ENCODE results near the gene PRKCE. TPM values are rescaled to one million over a fixed set of nuclear protein-coding genes. Genes with fewer than 3 reads are reported as not detected.

Gene PRKCE
- total RNA-seq, 4 donors from 2014 or later = 5.9 to 21.2 (median 18.5) TPM

DNA sequence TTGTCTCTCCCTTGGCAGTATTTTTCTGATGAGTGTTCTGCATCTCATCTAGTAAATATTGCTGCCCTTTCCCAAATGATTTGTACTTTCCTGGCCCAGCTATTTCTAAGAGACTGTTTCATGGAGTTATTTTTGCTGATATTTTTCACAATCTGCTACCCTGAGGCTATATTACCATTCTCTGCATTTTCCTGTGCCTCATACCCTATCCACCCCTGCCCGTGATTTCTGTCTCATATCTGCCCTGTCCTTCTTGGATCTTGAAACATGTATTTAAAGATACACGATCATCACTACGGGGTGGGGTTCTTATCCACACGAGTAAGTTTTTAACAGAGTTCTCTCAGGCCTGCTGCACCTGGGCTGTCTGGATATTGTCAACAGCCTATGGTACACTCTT is 556.1 kb downstream of the PRKCE start:
- WGBS, 2 donors (ENCODE audit: low coverage in 1 of 2) = 83 to 97% methylated on average over 4 of the region's 4 CpGs
- Histone ChIP-seq H3K4me1 (no peaks in the 10 kb centered on the region), H3K27ac (no peak overlapping the region), H3K9me3 (peaks cover 0 to 14% (median 0%) of the 10 kb centered on the region in 3 donors), H3K4me3 (no peak overlapping the region), H3K36me3 (no peaks in the 10 kb centered on the region), H3K27me3 (no peaks in the 10 kb centered on the region)
- no peak for ATAC-seq
- no peak for TF ChIP-seq CTCF (IDR thresholded peaks at IDR 0.05)
- no peak for TF ChIP-seq POLR2AphosphoS5 (IDR thresholded peaks at IDR 0.05)
- no peak for TF ChIP-seq POLR2A (IDR thresholded peaks at IDR 0.05)
- TF ChIP-seq EP300 (IDR thresholded peaks at IDR 0.05) = no peak

DNA sequence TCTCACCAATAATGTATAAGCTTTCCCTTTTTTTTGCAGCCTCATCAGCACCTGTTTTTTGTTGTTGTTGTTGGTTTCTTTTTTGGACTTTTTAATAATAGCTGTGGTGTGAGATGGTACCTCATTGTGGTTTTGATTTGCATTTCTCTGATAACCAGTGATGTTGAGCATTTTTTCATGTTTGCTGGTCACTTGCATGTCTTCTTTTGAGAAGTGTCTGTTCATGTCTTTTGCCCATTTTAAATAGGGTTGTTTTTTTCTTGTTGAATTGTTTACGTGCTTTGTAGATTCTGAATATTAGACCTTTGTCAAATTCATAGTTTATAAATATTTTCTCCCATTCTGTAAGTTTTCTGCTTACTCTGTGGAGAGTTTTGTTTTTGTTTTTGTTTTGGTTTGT is 557.3 kb downstream of the PRKCE start:
- 92% methylated on average over 1 of the region's 1 CpG; no CpG with 5 or more reads in 1 of the 2 donors for WGBS, 2 donors (ENCODE audit: low coverage in 1 of 2)
- ATAC-seq = no peak
- no peak overlapping the region for H3K27ac ChIP-seq
- H3K4me1 ChIP-seq = no peaks in the 10 kb centered on the region
- H3K4me3 ChIP-seq = no peak overlapping the region
- no peaks in the 10 kb centered on the region for H3K36me3 ChIP-seq
- H3K9me3 ChIP-seq = peaks cover 0 to 14% (median 0%) of the 10 kb centered on the region in 3 donors
- TF ChIP-seq POLR2A (IDR thresholded peaks at IDR 0.05) (no peak), CTCF (IDR thresholded peaks at IDR 0.05) (no peak)
- H3K27me3 ChIP-seq = no peaks in the 10 kb centered on the region

DNA sequence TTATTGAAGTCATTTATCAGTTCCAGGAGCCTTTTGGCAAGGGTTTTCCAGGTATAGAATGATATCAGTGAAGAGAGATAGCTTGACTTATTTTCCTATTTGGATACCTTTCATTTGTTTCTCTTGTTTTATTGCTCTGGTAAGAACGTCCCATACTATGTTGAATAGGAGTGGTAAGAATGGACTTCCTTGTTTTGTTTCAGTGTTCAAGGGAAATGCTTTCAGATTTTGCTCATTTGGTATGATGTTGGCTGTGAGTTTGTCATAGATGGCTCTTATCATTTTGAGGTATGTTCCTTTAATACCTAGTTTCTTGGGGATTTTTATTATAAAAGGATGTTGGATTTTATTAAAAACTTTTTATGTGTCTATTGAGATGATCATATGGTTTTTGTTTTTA is 558.6 kb downstream of the PRKCE start:
- Histone ChIP-seq H3K4me3 (no peak overlapping the region), H3K27me3 (no peaks in the 10 kb centered on the region), H3K9me3 (peaks cover 0 to 16% (median 0%) of the 10 kb centered on the region in 3 donors), H3K27ac (no peak overlapping the region), H3K36me3 (no peaks in the 10 kb centered on the region), H3K4me1 (no peaks in the 10 kb centered on the region)
- ATAC-seq = no peak
- TF ChIP-seq POLR2A (IDR thresholded peaks at IDR 0.05) (no peak), POLR2AphosphoS5 (IDR thresholded peaks at IDR 0.05) (no peak), EP300 (IDR thresholded peaks at IDR 0.05) (no peak), CTCF (IDR thresholded peaks at IDR 0.05) (no peak)
- WGBS, 2 donors (ENCODE audit: low coverage in 1 of 2) = 67 to 80% methylated on average over 1 of the region's 1 CpG

GRCh38 chr2:46211461-46211860 is 560.0 kb downstream of the PRKCE start:
- H3K9me3 ChIP-seq = peaks cover 0 to 18% (median 0%) of the 10 kb centered on the region in 3 donors
- WGBS, 2 donors (ENCODE audit: low coverage in 1 of 2) = 53 to 63% methylated on average over 1 of the region's 1 CpG
- no peak overlapping the region for H3K27ac ChIP-seq
- H3K4me1 ChIP-seq = no peaks in the 10 kb centered on the region
- no peaks in the 10 kb centered on the region for H3K36me3 ChIP-seq
- no peak overlapping the region for H3K4me3 ChIP-seq
- no peak for ATAC-seq
- H3K27me3 ChIP-seq = no peaks in the 10 kb centered on the region
- no peak for TF ChIP-seq CTCF (IDR thresholded peaks at IDR 0.05)
- TF ChIP-seq EP300 (IDR thresholded peaks at IDR 0.05) = no peak
- TF ChIP-seq POLR2AphosphoS5 (IDR thresholded peaks at IDR 0.05) = no peak
- TF ChIP-seq POLR2A (IDR thresholded peaks at IDR 0.05) = no peak

- no peak for TF ChIP-seq EP300 (IDR thresholded peaks at IDR 0.05)
- no peak for TF ChIP-seq POLR2AphosphoS5 (IDR thresholded peaks at IDR 0.05)
- TF ChIP-seq POLR2A (IDR thresholded peaks at IDR 0.05) = no peak
- TF ChIP-seq CTCF (IDR thresholded peaks at IDR 0.05) = no peak
- Histone ChIP-seq H3K4me1 (no peaks in the 10 kb centered on the region), H3K36me3 (no peaks in the 10 kb centered on the region), H3K9me3 (peaks cover 0 to 19% (median 0%) of the 10 kb centered on the region in 3 donors), H3K27ac (no peak overlapping the region), H3K4me3 (no peak overlapping the region), H3K27me3 (no peaks in the 10 kb centered on the region)
- ATAC-seq = no peak
- WGBS, 2 donors (ENCODE audit: low coverage in 1 of 2) = 51 to 76% methylated on average over 2 of the region's 2 CpGs
These were observed 562.4 kb downstream of the PRKCE start for GRCh38 chr2:46213906-46214305.
